ENCODE data around the gene AGBL1. TPM values are rescaled to one million over a fixed set of nuclear protein-coding genes. Genes with fewer than 3 reads are reported as not detected.

AGBL1 gene
- total and polyA plus RNA-seq, 2 donors (not counting 1 experiment from before 2014, with no cell fraction given) = not detected

DNA sequence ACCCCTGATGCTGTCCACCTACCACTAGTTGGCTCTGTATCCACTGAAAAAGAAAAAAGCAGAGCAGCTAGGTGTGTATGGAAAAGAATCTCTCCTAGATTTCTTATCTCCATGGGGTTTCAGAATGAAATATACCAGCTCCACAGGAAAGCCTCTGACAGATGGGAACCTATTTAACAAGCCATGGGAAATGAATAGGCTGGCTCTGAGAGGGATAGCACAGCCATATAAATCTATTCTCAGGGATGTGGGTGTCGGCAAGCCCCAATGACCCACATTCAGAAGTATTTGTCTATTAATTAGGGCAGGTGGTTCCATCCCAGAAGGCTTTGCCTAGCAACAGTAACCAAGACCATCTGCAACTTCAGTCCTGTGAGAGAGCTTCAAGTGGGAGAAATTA lies 694.1 kb downstream of the AGBL1 start:
- no peak overlapping the region for H3K4me2 ChIP-seq (replicated peaks; ENCODE audit: low read depth, low read length, poor library complexity, severe bottlenecking)
- no peak for DNase-seq
- ATAC-seq (ENCODE audit: low read depth) = no peak
- H3K4me3 ChIP-seq (ENCODE audit: control extremely low read depth in 1 of 5, extremely low read depth in 1 of 5, insufficient read depth in 1 of 5, low read depth in 2 of 5, low read length in 4 of 5) = no peak overlapping the region
- ChIA-PET POLR2A (no interaction called here), CTCF (no interaction called here)
- no peak overlapping the region for H3K4me3 Mint-ChIP-seq
- H3K27me3 Mint-ChIP-seq = no peaks in the 10 kb centered on the region
- no peaks in the 10 kb centered on the region for H3K27me3 ChIP-seq (replicated peaks in 1 of 4; ENCODE audit: control extremely low read depth in 1 of 4, control insufficient read depth in 3 of 4, insufficient read depth in 4 of 4, low read length in 3 of 4)
- no peak overlapping the region for H2AFZ ChIP-seq (ENCODE audit: insufficient read depth, low read depth, low read length, poor library complexity, severe bottlenecking)
- peaks cover 0 to 2% (median 0%) of the 10 kb centered on the region in 3 donors for H3K9me3 ChIP-seq (ENCODE audit: control extremely low read depth in 1 of 3, control insufficient read depth in 2 of 3, insufficient read depth in 1 of 3, low read length in 2 of 3)
- TF ChIP-seq CTCF (IDR thresholded peaks at IDR 0.05) (no peak), EZH2 (IDR thresholded peaks at IDR 0.05; ENCODE audit: borderline replicate concordance, insufficient read depth, low read depth, low read length, poor library complexity, severe bottlenecking) (no peak)
- H4K20me1 ChIP-seq (ENCODE audit: control insufficient read depth, insufficient read depth, low read length, poor library complexity, severe bottlenecking) = no peaks in the 10 kb centered on the region
- no peak overlapping the region for H3K27ac Mint-ChIP-seq
- H3K9ac ChIP-seq (ENCODE audit: low read length) = no peak overlapping the region
- H3K36me3 ChIP-seq (replicated peaks in 1 of 2; ENCODE audit: control extremely low read depth in 1 of 2, control insufficient read depth in 1 of 2, extremely low read depth in 1 of 2, insufficient read depth in 2 of 2, low read length in 1 of 2) = no peaks in the 10 kb centered on the region
- intact Hi-C loops (cut with micrococcal nuclease) = no loop called here
- WGBS (ENCODE audit: insufficient coverage) = no CpG with 5 or more reads among the region's 1 CpG
- no peaks in the 10 kb centered on the region for H3K4me1 Mint-ChIP-seq
- peaks cover 3% of the 10 kb centered on the region for H3K9me3 Mint-ChIP-seq (ENCODE audit: insufficient read depth)
- no peak overlapping the region for H3K27ac ChIP-seq (ENCODE audit: low read length in 2 of 2)
- no peaks in the 10 kb centered on the region for H3K4me1 ChIP-seq (ENCODE audit: control insufficient read depth in 2 of 2, insufficient read depth in 2 of 2, low read length in 2 of 2)
- no peaks in the 10 kb centered on the region for H3K79me2 ChIP-seq (ENCODE audit: control insufficient read depth, insufficient read depth, low read length)

DNA sequence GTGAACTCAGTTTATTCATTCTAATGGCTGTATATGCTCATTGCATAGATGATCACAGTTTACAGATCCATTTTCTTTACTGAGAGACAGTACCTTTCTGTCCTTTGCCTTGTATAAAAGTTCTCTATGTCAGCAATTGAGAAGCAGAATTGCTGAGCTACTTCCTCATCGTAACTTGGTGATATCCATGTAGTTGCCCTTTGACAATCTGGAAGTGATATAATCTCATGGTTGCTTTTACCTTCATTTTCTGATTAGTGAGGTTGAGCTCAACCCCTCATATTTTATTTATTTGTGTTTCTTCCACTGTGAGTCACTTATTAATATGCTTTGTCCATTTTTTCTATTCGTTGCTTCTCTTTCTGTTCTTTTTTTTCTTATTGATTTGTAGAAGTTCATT lies 696.5 kb downstream of the AGBL1 start:
- peaks cover 0 to 2% (median 0%) of the 10 kb centered on the region in 3 donors for H3K9me3 ChIP-seq (ENCODE audit: control extremely low read depth in 1 of 3, control insufficient read depth in 2 of 3, insufficient read depth in 1 of 3, low read length in 2 of 3)
- no peaks in the 10 kb centered on the region for H3K36me3 ChIP-seq (replicated peaks in 1 of 2; ENCODE audit: control extremely low read depth in 1 of 2, control insufficient read depth in 1 of 2, extremely low read depth in 1 of 2, insufficient read depth in 2 of 2, low read length in 1 of 2)
- H3K9me3 Mint-ChIP-seq (ENCODE audit: insufficient read depth) = peaks cover 9% of the 10 kb centered on the region
- H3K4me1 ChIP-seq (ENCODE audit: control insufficient read depth in 2 of 2, insufficient read depth in 2 of 2, low read length in 2 of 2) = no peaks in the 10 kb centered on the region
- no peak for TF ChIP-seq CTCF (IDR thresholded peaks at IDR 0.05)
- no peak for TF ChIP-seq EZH2 (IDR thresholded peaks at IDR 0.05; ENCODE audit: borderline replicate concordance, insufficient read depth, low read depth, low read length, poor library complexity, severe bottlenecking)
- ChIA-PET CTCF (no interaction called here), POLR2A (no interaction called here)
- H3K27ac Mint-ChIP-seq = no peak overlapping the region
- no peak for ATAC-seq (ENCODE audit: low read depth)
- no peak overlapping the region for H2AFZ ChIP-seq (ENCODE audit: insufficient read depth, low read depth, low read length, poor library complexity, severe bottlenecking)
- no peaks in the 10 kb centered on the region for H4K20me1 ChIP-seq (ENCODE audit: control insufficient read depth, insufficient read depth, low read length, poor library complexity, severe bottlenecking)
- H3K4me1 Mint-ChIP-seq = no peaks in the 10 kb centered on the region
- WGBS (ENCODE audit: insufficient coverage) = no CpG with 5 or more reads among the region's 2 CpGs
- H3K4me3 Mint-ChIP-seq = no peak overlapping the region
- no peak overlapping the region for H3K27ac ChIP-seq (ENCODE audit: low read length in 2 of 2)
- no peaks in the 10 kb centered on the region for H3K27me3 ChIP-seq (replicated peaks in 1 of 4; ENCODE audit: control extremely low read depth in 1 of 4, control insufficient read depth in 3 of 4, insufficient read depth in 4 of 4, low read length in 3 of 4)
- H3K4me2 ChIP-seq (replicated peaks; ENCODE audit: low read depth, low read length, poor library complexity, severe bottlenecking) = no peak overlapping the region
- no peaks in the 10 kb centered on the region for H3K27me3 Mint-ChIP-seq
- intact Hi-C loops (cut with micrococcal nuclease) = no loop called here
- DNase-seq = no peak
- no peak overlapping the region for H3K9ac ChIP-seq (ENCODE audit: low read length)
- no peaks in the 10 kb centered on the region for H3K79me2 ChIP-seq (ENCODE audit: control insufficient read depth, insufficient read depth, low read length)
- no peak overlapping the region for H3K4me3 ChIP-seq (ENCODE audit: control extremely low read depth in 1 of 5, extremely low read depth in 1 of 5, insufficient read depth in 1 of 5, low read depth in 2 of 5, low read length in 4 of 5)

Data from B cell (primary cell).